Stomach (tissue), 4 donors: ENCODE measurements around the gene VPS52.
"Not testable (repeated sequence)": the region's sequence is repeated elsewhere in the genome, so short reads cannot be mapped to it uniquely, and the experiment has no call there.

Experiments
- CTCF ChIP-seq, 7 experiments: fragments of 450-650 bp in 4 of 7; fragments of 200-600 bp in 3 of 7; sonication (generic) in 3 of 7; IDR thresholded peaks; one replicate each; pipeline ENCODE4 v1.5.1; 2016 to 2019; ENCODE audit warnings: antibody characterized with exemption in 7 of 7, control low read depth in 2 of 7, mild to moderate bottlenecking in 1 of 7
- POLR2A ChIP-seq, 4 donors: fragments of 450-650 bp; IDR thresholded peaks; one replicate each; pipeline ENCODE4 v1.6.1; 2016; ENCODE audit warnings: antibody characterized with exemption in 4 of 4, control low read depth in 2 of 4, mild to moderate bottlenecking in 1 of 4, moderate library complexity in 1 of 4

- not testable (repeated sequence) for TF ChIP-seq CTCF, POLR2A (IDR thresholded peaks at IDR 0.05)
Measured at GRCh38 chr6:33262490-33262889, 9.2 kb downstream of the VPS52 start.
